GM21576 (cell line): ENCODE results near the gene GLRX.
"Not testable (repeated sequence)": the region's sequence is repeated elsewhere in the genome, so short reads cannot be mapped to it uniquely, and the experiment has no call there.

Experiments
- ATAC-seq: cut with Tn5 transposase; IDR thresholded peaks from one replicate; pipeline ENCODE4 v1.9.1; 2021; ENCODE audit warnings: mild to moderate bottlenecking, moderate library complexity; ENCODE audit not compliant: unreplicated experiment

The GLRX gene

DNA sequence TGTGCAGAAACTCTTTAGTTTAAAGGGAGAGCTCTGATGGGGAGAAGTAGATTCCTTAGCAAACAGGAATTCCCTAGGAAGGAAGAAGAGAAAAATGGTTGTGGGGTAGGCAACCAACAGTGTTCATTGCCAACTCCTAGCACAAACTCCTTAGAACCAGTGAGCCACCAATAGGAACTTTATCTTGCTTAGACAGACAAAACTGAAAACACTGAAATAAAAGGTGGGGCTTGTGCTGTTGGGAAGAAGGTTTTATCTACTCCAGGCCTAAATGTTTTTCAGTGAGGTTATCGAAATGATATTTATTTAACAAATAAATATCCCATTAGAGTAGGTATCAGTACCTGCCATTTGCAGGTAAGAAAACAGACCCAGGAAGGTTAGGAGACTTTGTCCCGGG is 7.7 kb upstream of the GLRX start:
- no peak for ATAC-seq

DNA sequence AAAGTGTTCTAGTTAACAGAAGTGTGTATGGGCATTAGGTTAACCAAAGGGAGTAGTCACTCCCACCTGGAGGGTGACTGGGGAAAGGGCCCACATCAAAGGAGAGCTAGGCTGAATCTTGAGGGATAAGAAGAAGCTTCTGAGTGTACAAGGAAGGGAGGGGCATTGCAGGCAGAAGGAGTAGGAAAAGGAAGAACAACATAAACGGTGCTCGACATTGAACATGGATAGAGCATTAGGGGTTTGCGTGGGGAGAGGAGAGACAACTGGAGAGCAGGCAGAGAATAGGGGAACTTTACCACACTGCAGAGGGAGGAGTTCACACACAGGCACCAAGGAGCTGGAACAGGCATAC is 5.3 kb upstream of the GLRX start:
- no peak for ATAC-seq

DNA sequence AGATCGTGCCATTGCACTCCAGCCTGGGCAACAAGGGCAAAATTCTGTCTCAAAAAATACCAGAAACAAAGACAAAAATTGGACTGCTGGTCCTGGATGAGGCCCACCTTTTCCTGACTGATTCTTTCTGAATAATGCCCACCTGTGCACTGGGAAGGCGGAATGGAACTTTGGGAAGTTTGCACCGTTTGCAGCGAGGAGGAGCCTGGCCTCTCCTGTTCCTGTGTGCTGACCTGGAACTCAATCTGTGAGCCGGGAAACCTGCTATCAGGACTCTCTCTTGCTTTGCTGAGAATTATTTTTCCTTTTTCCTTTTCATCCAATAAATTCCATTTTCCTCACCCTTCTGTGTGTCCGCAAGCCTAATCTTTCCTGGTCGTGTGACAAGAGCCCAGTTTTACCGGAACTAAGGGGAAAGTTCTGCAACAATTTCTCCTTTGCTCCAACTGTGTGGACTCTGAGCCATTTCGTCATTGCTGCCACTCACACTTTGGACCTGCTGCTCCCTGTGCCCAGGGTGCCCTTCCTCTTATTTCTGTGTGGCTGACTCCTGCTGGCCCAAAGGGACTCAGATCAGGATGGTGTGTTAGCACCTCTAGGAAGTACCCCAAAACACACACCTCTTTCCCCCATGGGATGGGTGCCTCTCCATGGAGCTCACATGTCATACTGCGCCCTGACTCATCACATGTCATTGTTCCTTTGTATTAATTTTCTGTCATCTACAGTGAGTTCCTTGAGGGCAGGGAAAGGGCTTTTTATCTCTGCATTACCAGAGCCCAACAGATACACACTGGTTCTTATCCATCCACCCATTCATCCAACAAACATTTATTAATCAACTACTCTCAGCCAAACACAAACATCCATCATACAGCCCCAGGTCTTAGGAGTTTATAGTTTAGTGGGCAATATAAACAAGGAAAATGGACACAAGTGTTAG is 4.7 kb upstream of the GLRX start:
- ATAC-seq: no peak

DNA sequence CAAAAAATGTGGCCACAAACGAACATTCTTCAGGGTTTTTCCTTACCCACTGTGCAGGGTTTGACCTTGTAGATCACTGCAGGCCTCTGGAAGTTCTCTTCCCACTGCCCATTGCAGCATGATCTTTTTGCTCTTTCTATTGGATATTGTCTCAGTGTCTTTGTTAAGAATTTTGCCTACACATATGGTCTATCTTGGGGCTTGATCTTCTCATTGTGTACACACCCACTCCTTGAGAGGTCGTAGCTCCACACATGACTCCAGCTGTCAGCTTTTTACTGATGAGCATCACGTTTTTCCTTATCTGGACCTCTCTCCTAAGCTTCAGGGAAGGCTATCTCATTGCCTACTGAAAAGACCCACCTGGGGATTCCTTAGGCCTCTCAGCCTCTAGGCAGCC is 3.0 kb upstream of the GLRX start:
- no peak for ATAC-seq

DNA sequence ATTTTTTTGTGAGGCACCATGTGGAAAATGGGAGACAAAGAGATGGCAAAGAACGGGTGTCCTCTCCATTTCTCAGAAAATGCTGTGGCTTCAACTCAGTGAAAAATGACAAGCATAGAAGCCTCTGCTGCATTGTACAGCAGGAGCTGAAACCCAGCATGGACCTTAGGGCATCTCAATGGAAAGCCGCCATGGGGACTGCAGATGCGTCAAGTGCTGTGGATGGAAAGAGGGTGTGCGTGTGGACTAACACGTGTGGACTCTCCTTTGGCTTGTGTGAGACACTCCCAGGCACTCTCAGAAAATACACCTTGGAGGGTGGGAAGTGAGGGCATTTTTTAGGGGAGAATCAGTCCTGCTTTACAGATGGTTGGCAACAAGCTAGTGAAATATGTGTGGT is 2.2 kb upstream of the GLRX start:
- no peak for ATAC-seq

DNA sequence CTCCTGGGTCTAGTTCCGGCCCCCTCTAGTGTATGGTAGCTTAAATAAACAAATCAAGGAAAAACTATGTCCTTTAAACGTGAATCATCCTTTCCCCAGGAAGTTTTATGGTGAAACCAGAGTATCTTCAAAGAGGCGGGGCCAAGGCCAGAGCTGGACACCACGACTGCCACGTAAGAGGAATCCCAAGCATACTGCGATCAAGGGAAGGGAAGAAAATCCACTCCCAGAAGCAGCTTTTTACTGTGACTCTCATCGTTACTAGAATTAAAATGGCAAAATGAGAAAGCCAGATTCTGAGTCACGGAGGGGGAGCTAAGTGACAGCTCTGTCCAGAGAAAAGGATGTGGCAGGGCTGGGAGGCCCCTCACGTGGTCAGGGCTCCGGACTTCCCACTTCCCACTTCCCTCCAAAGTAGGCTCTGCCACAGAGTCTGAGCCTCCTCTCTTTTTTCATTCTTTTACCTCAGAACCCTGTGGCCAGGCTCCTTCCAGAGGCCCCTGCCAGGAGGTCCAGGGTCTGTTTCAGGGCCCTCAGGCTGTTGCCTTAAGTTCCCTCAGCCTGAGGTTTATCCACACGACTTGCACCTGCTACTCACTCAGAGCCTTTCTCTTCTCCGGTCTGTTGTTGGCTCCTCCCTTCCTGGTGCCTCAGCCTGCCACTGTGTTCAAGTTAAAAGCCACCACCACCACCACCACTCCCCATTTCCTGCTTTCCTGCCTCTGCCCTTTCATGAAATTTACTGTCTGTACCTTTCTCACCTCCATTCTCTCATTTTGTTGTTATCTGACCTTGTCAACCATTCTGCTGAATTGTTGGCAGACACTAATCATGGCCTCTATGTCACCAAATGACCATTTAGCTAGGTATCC is 1.4 kb upstream of the GLRX start:
- ATAC-seq: peak; percentile 43

DNA sequence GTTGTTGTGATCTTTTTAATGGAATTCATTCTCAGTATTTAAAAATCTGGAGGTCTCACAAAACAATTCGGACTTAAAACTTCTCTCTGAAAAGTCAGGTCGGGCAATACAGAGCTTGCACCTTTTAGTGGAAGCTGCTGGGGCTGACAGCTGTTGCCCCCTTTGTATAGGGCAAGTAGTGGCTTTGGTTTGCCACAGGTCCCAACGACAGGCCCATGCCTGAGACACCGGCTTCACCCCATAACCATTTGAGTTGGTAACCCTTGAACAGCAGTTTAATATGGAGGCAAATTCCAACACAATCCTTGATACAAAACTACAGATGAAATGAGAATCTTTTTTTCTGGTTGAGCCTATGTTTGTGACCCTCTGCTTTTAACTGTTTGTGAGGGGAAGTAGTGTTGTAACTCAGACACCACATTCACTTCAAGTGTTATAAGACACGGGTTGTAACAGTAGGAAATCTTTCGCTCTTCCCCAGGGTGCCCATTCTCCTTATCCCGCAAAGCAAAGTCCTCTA is 752 bp upstream of the GLRX start:
- no peak for ATAC-seq

DNA sequence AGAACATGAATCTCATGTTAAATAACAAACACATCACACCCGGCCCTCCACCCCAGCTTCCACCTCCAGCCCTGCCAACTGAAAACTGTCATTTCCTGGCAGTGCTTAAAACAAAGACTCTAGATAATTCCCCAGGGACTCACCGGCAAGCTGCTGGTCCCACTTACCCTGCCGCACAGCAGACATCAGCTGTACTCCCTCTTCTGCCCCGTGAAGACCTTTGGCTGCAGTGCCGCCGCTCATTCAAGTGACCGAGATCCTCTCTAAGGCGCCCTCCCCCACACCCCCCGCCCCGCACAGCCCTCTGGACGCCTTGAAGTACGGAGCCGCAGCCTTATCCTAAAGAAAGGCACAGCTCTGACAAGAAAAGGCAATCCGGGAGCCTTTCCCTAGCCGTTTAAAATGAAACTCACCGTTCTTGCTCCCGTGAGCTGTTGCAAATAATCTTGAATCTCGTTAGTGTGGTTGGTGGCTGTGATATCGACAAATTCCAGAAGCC is 434 bp downstream of the GLRX start:
- ATAC-seq: peak; percentile 38

DNA sequence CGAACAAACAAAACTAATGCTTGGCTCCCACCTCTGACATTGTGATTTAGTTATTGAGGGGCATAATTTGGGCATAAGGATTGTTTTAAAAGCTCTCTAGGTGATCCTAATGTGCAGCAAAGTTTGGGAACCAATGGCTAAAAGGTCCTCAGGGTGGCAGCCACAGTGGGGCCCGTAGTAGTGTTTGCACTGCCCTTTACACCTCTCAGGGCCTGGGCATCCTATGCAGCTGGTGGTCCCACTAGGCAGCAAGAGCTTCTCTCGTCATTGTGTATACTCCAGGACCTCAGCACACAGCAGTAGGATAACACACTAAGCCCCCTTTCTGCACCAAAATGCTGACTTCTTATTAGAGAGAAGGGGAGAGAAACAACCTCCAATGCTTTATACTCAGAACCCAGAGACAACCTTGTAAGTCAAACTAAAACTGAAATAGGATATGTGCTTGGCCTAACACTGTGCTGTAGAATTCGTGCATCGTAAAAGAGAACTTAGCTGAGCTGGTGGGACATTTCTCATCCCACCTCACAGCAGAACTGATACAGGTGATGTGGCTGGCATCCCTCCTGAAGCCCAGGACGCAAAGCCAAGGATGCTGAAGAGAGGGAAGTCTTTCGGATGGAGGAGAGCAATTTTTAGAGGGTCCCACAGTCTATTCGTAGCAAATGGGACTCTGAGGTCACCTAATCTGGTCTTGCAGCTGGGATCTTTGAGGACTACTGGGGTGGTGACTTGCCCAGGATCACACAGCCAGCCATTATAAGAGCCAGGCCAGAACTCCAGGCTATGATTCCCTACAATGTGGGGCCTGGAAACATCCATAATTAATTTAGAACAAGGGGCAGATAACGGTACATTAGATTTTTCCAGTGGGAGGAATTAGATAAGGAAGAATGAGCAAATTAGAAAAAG is 1.2 kb downstream of the GLRX start:
- ATAC-seq: peak; percentile 18

DNA sequence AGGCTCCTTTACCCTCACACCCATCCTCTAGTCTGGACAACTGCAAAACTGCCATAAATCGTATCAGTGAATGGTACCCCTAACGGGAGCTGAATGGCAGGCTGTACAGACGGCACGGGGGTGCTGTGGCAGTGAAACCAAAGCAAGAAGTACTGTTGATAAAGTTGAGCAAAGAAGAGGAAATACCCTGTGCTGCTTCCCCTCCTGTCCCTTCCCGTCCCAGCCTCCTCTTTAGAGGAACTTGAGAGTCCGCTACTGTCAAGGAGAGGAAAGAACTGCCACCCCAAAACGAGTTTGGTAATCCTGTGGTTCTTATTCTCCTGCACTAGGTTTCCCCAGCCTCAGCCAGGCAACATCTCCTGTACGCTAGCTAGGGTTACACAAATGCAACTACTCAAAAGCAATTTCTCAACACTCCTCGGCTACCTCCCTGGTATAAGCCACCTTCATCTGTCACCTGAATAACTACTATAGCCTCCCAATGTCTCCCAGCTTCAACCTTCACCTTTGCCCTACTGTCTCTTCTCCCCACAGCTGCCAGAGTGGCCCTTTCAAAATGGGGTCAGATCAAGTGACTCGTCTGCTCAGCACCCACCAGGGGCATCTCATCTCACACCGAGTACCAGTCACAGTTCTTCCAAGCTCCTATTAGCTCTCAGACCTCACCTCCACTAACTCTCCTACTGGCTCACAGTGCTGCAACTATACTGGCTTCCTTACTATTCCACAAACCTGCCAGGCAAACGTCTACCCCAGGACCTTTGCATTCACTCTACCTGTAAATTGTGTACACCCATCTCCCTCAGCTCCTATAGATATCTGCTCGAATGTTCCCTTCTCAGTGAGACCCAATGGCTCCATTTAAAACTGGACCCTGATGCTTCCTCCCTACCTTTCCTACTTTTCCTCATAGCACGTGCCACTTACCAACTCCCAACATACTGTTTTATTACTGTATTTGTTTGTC is 4.1 kb downstream of the GLRX start:
- no peak for ATAC-seq

DNA sequence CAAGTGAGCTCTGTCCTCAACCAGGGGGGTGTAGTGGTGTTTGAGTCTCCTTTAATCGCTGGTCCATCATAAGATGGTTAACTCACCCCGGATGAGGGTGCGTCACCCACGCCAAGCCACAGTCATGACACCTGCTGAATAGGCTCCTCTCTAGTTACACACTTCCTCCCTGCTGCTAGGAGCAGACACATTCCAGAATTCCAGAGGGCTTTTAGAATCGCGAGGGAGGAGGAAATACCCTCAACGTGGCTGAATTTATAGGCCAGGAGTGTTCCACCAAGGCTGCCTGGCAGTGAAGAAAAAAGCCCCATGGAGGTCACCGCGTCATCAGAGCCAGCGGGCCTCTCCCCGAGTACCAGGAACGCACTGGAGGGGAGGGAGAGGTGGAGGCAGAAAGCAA is 5.1 kb downstream of the GLRX start:
- ATAC-seq: no peak

DNA sequence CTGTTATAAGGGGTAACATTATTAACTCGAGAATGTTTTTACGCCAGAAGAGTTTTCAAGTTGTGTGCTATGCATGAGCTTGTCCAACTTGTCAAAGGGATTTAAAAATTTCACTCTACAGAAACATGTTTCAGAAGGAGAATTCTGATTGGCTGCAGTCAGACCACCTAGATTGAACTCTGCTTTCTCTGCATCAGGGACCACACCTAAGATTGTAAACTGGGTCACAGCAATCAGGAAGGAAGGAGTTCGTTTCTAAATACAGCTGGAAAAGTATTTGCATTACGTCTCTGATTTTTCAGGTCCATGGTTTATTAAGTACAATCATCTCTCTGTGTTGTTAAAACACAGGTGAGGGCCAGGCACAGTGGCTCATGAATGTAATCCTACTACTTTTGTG is 5.8 kb downstream of the GLRX start:
- no peak for ATAC-seq

DNA sequence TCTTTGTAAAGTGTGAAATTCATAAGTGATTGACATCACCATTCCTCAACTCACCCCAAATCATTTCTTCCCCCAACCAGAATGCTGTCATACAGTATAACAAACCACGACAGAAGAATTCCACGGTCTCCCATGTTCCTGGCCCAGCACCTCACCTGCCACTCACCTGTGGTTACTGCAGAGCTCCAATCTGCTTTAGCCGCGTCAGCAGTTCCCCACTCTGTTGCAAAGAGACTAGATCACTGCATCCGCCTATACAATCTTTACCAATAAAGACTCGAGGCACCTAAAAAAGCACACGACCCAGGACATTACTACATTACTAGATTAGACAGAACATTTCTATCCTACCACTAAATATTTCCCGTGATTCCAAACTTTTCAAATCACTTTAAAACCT is 6.2 kb downstream of the GLRX start:
- no peak for ATAC-seq

DNA sequence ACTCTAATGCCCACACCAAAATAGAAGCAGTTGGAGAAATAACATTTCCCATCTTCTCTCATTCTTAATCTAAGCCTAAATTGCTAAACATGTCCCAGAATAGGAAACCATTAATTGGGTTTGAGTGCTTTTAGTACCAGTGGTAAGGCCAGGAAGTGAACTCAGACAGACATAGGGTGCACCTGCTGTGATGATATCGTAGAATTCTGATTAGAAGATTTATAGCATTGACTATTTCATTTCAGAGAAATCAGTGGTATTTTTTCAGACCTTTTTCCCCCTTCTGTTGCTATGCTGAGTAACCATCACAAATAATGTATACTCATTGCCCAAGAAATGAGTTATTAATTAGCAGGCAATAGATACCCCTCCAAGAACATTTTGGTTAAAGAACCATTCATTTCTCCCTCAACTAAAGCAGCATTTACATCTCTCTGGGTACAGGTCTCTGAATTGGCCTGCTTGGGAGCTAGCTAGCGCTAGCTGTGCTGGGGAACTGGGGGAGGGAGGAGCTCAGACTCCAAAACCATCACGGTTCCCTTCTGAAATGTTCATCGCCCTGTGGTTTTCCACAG is 7.3 kb downstream of the GLRX start:
- no peak for ATAC-seq

DNA sequence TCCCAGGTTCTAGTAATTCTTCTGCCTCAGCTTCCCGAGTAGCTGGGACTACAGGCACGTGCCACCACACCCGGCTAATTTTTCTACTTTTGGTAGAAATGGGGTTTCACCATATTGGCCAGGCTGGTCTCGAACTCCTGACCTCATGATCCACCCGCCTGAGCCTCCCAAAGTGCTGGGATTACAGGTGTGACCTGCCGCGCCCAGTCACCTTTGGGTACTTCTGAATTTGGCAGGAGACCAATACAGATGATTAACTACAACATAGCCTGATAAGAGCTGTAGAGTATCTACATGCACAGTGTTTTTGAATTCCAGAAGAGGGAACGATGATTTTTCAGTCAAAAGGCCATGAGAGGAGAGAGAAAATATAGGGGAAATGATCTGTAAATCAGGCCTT is 9.5 kb downstream of the GLRX start:
- ATAC-seq: not testable (repeated sequence)

DNA sequence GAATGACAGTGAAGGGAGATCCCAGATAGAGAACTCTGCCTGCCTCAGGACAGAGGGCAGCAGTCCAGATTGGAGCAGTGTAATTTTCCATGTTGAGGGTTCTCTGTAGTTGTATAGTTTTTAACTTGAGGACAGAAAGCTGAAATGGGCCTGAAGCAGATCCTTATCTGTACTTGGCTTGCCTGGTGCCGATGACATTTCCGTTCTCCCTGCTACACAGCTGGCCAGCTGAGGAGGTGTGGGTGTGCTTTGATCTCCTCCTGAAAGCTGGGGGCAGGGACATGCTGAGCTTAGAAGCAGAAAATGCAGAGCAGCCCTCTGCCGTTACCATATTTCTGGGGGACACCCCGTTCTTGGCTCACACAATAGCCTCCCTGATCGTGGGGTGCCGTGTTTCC is 10.5 kb downstream of the GLRX start:
- no peak for ATAC-seq

DNA sequence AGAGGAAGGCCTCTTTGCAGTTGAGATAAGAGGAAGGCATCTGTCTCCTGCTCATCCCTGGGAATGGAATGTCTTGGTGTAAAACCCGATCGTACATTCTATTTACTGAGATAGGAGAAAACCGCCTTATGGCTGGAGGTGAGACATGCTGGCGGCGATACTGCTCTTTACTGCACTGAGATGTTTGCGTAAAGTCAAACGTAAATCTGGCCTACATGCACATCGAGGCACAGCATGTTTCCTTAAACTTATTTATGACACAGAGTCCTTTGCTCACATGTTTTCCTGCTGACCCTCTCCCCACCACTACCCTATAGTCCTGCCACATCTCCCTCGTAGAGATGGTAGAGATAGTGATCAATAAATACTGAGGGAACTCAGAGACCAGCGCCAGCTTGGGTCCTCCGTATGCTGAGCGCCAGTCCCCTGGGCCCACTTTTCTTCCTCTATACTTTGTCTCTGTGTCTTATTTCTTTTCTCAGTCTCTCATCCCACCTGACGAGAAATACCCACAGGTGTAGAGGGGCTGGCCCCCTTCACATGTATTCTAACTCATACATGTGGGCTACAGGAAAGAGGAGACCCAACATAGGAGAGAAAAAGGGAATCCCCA is 11.0 kb downstream of the GLRX start:
- not testable (repeated sequence) for ATAC-seq

DNA sequence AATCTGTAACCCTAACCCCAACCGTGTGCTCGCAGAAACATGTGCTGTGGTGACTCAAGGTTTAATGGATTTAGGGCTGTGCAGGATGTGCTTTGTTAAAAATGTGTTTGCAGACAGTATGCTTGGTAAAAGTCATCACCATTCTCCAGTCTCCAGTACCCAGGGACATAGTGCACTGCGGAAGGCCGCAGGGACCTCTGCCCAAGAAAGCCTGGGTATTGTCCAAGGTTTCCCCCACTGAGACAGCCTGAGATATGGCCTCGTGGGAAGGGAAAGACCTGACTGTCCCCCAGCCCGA is 11.5 kb downstream of the GLRX start:
- not testable (repeated sequence) for ATAC-seq
